HepG2 (cell line): ENCODE results near the gene PPP2R1B. TPM values are rescaled to one million over a fixed set of nuclear protein-coding genes. Genes with fewer than 3 reads are reported as not detected.

Experiments used
- FOXO4 ChIP-seq: sonication (generic); formaldehyde crosslinking; conservative IDR thresholded peaks from 2 replicates; pipeline ENCODE4 v1.8.1; 2023; ENCODE audit warnings: missing genetic modification reagents
- HOXD1 ChIP-seq: sonication (generic); formaldehyde crosslinking; IDR thresholded peaks from 2 replicates; pipeline ENCODE4 v1.5.0; 2020; ENCODE audit warnings: missing genetic modification reagents
- NFYC ChIP-seq: IDR thresholded peaks from 2 replicates; pipeline ENCODE4 v1.6.1; 2016; ENCODE audit warnings: missing genetic modification reagents, missing compliant biosample characterization
- RCOR2 ChIP-seq: IDR thresholded peaks from 2 replicates; pipeline ENCODE4 v1.6.1; 2016; ENCODE audit warnings: missing biosample characterization, missing genetic modification reagents
- ZNF30 ChIP-seq: sonication (generic); formaldehyde crosslinking; IDR thresholded peaks from 2 replicates; pipeline ENCODE4 v1.5.0; 2020; ENCODE audit warnings: mild to moderate bottlenecking, missing genetic modification reagents
- ZNF550 ChIP-seq: sonication (generic); formaldehyde crosslinking; IDR thresholded peaks from 2 replicates; pipeline ENCODE4 v1.4.0; 2020; ENCODE audit warnings: mild to moderate bottlenecking, missing genetic modification reagents, borderline replicate concordance
- ZNF567 ChIP-seq: sonication (generic); formaldehyde crosslinking; IDR thresholded peaks from 2 replicates; pipeline ENCODE4 v1.8.1; 2023; ENCODE audit warnings: mild to moderate bottlenecking, missing genetic modification reagents, borderline replicate concordance
- polyA plus RNA-seq, 8 experiments: library from polyadenylated mRNA; depleted of rRNA in 3 of 8; stranded (reverse) in 7 of 8; unstranded in 1 of 8; fragments of >200 nt; fragmentation: Illumina TruSeq in 4 of 8; extraction: Trizol in 4 of 8; gene quantifications; 2 replicates each; pipeline versions ENCODE4 v1.2.1 to v1.2.3, GENCODE V29; 2011 to 2016; ENCODE audit warnings: low read depth in 4 of 8, missing spikeins in 1 of 8, mixed read lengths in 1 of 8; ENCODE audit not compliant: insufficient read depth in 1 of 8
- total RNA-seq, 5 experiments: library from RNA; depleted of rRNA; stranded (reverse); fragments of >200 nt; fragmentation: Illumina TruSeq; extraction: Trizol; gene quantifications; 2 replicates each; pipeline ENCODE4 v1.2.3, GENCODE V29; 2016; ENCODE audit warnings: low read depth in 1 of 5
- TF ChIP-seq, protein P1 (sequence below): sonication (generic); formaldehyde crosslinking; IDR thresholded peaks from 2 replicates; pipeline ENCODE4 v1.5.1; 2020; ENCODE audit warnings: missing genetic modification reagents, mild to moderate bottlenecking, borderline replicate concordance
- TF ChIP-seq, protein P2 (sequence below): IDR thresholded peaks from 2 replicates; pipeline ENCODE4 v1.6.1; 2012; ENCODE audit warnings: low read depth, low read length, improper control_type of control experiment
- TF ChIP-seq, protein P3 (sequence below): sonication (generic); formaldehyde crosslinking; conservative IDR thresholded peaks from 2 replicates; pipeline ENCODE4 v1.8.0; 2022; ENCODE audit warnings: mild to moderate bottlenecking, moderate library complexity, missing genetic modification reagents

Gene PPP2R1B
- total and polyA plus RNA-seq, 2 of the 13 experiments (the other 11 are each of a cell fraction or from before 2014, with no cell fraction given), result 22.1 to 56.8 TPM

DNA sequence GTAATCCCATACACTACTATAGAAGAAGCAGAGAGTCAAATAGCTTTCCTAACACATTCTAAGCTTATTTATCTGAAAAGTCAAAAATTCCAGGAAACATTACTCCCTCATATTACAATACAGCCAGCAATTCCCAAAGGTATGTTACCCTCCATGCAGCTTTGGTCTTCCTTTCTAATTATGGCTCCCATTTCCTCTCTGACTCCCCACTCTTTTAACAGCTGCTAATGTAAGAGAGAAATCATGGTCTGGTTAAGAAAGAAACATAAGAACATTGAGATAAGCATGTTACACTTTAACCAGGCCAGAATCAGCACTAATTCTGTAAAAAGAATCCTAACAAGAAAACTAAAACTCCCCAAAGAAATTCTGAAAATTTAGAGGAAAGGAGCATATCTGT lies 6.8 kb downstream of the PPP2R1B start (continued):
- TF ChIP-seq ZNF567 (CRISPR knock-in tag), result no peak
- TF ChIP-seq, protein P1, sequence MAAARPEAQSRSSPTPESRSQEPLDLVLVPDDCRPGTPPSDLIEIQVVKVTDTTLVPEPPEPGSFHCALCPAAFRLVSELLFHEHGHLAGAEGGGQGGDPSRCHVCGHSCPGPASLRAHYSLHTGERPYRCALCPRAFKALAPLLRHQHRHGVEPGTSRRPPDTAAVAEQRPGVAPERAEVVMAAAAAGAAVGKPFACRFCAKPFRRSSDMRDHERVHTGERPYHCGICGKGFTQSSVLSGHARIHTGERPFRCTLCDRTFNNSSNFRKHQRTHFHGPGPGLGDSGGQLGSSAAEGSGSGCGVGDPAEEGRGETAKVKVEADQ, result no peak
- no peak for TF ChIP-seq FOXO4
- TF ChIP-seq ZNF30 (CRISPR knock-in tag), result no peak
- no peak for TF ChIP-seq RCOR2 (CRISPR knock-in tag)
- TF ChIP-seq, protein P2, sequence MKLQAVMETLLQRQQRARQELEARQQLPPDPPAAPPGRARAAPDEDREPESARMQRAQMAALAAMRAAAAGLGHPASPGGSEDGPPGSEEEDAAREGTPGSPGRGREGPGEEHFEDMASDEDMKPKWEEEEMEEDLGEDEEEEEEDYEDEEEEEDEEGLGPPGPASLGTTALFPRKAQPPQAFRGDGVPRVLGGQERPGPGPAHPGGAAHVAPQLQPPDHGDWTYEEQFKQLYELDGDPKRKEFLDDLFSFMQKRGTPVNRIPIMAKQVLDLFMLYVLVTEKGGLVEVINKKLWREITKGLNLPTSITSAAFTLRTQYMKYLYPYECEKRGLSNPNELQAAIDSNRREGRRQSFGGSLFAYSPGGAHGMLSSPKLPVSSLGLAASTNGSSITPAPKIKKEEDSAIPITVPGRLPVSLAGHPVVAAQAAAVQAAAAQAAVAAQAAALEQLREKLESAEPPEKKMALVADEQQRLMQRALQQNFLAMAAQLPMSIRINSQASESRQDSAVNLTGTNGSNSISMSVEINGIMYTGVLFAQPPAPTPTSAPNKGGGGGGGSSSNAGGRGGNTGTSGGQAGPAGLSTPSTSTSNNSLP, result no peak
- TF ChIP-seq NFYC (CRISPR knock-in tag), result no peak
- no peak for TF ChIP-seq ZNF550 (CRISPR knock-in tag)
- TF ChIP-seq, protein P3, sequence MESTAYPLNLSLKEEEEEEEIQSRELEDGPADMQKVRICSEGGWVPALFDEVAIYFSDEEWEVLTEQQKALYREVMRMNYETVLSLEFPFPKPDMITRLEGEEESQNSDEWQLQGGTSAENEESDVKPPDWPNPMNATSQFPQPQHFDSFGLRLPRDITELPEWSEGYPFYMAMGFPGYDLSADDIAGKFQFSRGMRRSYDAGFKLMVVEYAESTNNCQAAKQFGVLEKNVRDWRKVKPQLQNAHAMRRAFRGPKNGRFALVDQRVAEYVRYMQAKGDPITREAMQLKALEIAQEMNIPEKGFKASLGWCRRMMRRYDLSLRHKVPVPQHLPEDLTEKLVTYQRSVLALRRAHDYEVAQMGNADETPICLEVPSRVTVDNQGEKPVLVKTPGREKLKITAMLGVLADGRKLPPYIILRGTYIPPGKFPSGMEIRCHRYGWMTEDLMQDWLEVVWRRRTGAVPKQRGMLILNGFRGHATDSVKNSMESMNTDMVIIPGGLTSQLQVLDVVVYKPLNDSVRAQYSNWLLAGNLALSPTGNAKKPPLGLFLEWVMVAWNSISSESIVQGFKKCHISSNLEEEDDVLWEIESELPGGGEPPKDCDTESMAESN (CRISPR knock-in tag), result no peak
- no peak for TF ChIP-seq HOXD1 (CRISPR knock-in tag)
